HG02840 (cell line): Measurements from ENCODE around the gene KIF21B.

ENCODE experiments used
- ATAC-seq: cut with Tn5 transposase; IDR thresholded peaks from one replicate; pipeline ENCODE4 v1.9.1; 2021; ENCODE audit warnings: mild to moderate bottlenecking, moderate library complexity, moderate number of reproducible peaks; ENCODE audit not compliant: unreplicated experiment, low FRiP score

KIF21B gene

GRCh38 chr1:200998323-200998722 is 25.2 kb downstream of the KIF21B start:
- ATAC-seq: no peak

DNA sequence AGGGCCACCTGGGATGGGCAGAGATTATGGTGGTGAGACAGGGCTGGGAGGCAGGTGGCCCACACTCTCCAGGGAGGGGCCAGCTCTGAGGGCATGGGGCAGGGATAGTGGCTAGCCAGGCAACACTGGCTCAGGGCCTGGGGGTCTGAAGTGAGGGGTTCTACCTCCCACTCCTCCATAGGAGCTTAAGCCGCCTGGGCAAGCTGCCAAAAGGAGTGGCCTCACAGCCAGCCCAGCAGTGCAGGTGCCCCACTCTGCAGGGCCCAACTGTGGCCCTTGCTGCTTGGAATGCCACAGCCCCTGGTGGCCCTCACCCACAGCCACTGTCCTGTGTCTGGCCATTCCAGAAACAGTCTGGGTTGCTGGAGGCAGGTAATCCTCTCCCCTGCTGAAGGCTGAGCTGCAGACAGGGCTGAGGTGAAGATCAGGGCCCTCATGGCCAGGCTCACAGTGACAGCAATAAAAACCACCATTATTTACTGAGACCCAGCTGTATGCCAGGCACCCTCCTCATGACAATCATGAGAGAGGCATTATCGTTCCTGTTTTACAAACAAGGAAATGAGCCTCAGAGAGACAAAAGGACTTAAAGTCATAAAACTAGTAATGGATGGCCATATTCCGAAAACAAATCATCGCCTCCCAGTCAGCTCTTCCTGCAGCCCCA is 31.0 kb downstream of the KIF21B start:
- no peak for ATAC-seq

DNA sequence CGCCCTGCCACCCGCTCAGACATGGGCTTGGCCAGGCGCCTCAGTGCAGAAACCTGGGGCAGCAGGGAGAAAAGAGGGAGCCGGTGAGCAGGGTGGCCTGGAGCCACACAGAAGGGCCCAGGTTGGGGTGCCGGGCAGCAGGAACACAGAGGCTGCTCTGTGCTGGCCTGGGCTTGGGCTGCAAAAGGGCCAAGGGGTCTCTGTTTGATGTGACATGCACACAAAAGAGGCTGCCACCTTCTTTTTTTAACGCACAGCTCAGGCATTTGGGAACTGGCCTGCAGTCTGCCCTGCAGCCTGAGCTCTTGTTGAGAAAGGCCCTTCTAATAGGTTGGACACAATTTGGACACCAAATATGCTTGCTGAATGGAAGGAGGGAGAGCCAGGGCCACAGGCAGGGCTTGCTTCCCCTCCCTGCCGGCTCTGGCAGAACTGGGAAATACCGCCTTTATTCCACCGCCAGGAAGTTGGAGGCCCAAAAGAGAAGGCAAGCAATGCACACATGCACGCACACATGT is 32.4 kb downstream of the KIF21B start:
- ATAC-seq: no peak

DNA sequence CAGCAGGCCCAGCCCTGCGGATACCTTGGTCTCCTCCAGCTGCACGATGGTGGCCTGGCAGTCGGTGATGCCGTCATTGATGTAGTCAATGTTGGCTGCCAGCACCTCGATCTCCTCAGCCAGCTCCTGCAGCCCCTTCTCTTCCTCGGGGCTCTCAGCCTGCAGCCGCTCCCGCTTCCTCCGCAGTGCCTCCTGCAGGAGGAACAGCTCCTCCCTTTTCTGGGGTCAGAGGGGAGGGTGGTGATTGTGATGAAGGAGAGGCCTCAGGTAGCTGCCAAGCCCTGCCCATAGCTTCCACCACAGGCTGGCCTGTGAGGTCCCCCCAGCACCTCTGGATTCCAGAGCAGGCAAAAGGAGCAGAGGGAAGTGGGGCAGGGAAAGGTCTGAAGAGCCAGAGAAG is 33.4 kb downstream of the KIF21B start:
- no peak for ATAC-seq

GRCh38 chr1:200989337-200989736 is 34.2 kb downstream of the KIF21B start:
- ATAC-seq: no peak

- ATAC-seq: no peak
Measured at GRCh38 chr1:200988693-200989092, 34.8 kb downstream of the KIF21B start.

DNA sequence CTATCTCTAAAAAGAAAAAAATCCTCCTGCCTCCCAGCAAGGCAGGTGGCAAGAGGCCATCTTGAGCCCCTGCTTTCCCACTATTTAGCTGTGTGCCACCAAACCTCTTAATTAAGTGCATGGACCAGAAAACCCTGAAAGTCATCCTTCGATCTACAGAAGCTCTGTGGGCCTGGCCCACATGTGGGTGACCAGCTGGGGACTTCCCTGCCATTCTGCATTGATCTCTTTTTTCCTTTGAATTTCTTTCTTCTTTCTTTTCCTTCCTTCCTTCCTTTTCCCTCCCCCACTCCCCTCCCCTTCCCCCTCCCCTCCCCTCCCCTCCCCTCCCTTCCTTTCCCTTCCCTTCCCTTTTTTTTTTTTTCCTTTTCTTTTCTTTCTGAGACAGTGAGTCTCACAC is 38.0 kb downstream of the KIF21B start:
- ATAC-seq: no peak

DNA sequence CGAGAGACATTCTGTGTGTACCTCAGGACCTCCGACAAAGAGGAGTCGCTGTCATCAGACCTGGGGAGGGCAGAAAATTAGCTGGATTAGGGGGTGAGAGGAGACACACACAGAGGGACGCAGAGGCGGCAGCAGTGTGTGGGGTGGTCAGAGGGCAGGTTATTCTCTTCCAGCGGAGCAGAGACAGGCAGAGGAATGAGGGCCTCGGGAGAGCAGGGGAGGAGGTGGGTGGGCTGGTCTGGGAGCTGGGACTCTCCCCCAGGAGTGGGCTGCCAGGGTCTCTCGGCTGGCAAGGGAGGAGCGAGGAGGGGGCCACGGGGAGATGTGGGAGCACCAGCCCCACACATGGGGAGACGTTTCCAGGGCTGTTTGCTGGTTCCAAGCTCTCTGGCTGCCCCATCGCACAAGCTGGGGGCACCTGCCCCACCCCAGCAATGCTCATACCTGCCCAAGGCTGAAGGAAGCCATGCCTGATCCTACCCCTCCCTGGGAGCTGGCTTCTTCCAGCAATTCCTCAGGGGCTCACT is 40.4 kb downstream of the KIF21B start:
- ATAC-seq: no peak

DNA sequence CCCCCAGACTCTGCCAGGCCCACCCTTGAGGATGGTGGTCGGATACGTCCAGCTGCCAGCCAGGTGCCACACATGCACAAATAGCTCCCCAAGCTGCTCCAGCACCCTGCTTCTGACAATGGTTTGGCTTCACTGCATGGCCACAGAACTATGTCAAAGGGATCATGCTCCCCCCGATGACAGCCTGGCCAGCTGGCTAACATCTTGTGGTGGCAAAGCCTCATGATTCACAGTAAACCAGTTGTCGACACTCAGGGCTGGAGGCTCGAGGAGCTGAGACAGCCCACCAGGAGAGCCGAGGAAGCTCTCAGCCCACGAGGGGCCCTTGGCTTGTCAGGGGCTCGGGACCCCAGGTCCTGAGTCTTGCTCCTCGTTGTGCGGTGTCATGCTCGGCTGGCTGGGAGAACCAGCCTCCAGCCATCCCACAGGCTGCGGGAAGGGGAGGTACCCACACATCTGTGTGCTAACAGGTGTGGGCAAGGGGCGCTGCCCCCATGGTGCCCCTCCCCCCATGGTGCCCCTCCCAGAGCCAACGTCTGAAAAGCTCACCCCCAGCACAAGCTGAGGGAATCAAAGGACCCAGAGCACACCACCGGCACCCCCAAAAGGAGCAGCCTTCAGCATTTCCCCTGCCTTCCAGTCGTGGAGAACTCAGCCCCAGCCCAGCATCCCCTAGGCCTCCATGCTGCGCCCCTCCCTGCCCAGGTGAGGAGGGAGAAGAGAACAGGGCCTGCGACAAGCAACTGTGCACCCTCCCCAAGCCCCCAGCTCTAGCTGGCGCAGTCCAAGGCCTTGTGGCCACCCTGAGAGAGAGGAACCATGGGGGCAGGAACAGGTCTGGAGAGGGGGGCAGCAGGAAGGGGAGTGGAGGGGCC is 41.2 kb downstream of the KIF21B start:
- ATAC-seq: no peak

DNA sequence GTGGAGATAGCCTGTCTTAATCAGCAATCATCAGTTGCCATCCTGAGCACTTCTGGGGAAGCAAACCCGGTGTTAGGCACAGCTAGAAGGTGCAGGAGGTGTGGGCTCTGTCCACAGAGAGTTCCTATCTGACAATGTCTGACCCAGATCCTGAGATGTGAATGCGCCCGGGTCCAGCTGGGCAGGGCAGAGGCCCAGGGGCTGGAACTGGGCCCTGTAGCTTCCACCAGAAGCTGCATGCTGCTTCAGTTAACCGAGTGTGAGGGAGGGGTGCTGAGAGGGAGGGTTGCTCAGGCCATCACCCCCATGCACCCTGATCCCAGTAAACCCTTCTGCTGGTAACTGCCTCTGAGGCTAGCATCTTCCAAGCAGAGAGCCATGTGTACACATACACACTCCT is 42.2 kb downstream of the KIF21B start:
- ATAC-seq: no peak

GRCh38 chr1:200980873-200981272 is 42.6 kb downstream of the KIF21B start:
- ATAC-seq: no peak

- ATAC-seq: no peak
Measured at GRCh38 chr1:200980452-200980772, 43.1 kb downstream of the KIF21B start.

DNA sequence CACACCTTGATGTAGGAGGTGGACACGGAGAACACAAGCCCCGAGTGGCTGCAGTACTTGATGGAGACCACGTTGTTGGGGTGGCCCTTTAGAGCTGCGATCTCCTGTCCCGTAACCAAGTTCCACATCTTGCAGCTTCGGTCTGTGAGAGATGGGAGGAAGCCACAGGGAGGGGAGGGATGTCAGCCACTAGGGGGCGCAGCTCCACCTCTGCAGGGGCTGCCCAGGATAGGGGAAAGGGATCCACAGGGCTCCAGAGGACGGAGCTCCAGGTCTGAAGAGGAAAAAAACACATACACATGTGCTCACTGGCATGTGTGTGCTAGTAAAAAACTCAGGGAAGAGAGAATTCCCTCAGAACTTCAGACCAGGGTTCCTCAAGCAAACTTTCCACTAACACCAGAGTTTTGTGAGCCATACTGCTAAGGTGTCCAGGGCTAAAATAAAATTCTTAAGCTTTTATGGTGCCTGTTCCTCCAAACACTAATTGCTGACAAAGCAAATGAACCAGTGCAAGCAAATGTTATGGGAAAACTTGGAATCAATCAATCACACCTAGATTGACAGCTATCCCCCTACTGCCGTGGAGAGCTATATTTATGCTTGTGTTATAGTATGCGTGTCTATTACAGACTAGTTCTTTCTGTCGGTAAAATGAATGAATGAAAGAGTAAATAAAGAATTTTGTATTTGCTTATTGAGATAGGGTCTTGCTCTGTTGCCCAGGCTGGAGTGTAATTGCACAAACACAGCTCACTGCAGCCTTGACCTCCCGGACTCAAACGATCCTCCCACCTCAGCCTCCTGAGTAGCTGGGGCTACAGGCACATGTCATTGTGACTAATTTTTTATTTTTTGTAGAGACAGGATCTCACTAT is 43.7 kb downstream of the KIF21B start:
- no peak for ATAC-seq

DNA sequence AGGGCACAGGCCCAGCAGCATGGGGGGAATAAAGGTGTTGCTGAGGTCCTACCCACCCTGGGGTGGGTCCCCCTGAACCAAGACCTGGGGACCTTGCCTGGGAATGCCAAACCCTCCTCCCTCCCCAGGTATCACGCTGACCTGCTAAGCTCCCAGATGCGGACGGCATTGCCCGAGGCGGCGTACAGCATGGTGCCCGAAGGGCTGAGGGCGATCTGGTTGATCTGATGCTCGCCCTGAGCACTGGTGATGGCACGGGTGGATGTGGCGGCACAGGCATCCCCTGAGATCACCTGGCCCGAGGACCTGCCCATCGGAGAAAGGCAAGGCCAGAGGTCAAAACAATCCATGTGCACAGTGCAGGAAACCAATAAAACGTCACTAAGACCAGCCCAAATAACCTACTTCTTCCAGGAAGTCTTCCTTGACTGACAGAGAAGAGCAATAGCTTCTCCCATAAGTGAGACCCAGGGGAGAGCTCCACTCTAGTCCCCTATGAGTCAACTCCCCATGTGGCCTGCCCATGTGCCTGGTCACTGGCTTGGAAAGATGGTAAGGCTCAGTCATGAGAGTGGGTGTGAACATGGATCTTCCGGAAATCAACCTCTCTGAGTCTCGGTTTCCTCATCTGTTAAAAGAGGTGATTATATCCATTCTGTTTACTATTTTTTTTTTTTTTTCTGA is 46.3 kb downstream of the KIF21B start:
- ATAC-seq: no peak

DNA sequence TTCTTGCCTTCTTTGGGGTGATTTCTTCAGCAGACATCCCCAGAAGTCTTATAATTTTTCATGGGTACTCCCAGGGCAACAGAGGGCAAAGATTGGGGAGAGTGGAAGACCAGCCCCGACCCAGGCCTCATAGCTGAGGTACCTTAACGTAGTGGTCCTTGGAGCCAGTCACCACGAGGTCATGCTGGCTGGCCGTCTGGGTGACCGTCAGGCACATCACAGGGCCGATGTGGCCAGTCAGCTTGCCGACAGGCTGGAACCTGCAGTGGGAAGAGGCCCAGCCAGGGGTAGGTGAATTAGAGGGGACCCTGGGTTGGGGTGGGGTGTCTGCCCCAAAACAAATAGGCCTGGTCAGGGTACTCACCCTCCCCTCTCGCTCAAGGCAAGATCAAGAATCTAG is 46.9 kb downstream of the KIF21B start:
- ATAC-seq: no peak

DNA sequence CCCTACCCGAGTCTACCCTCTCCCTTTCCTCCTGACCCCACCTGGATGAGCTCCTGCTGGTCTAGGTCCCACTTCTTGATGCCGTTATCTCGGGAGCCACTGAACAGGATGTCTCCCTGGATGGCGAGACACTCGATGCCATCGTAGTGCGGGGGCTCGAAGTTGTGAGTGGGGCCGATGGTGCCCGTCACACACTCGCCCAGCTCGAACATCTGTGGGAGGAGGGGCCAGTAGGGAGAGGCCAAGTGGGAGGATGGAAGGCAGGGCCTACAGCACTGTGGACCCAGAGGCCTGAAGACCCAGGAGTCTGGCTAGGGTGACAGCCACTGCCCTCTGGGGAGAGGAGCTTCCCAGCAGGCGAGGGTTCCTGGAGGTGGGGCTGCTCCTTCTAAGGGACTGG is 48.1 kb downstream of the KIF21B start:
- ATAC-seq: no peak

DNA sequence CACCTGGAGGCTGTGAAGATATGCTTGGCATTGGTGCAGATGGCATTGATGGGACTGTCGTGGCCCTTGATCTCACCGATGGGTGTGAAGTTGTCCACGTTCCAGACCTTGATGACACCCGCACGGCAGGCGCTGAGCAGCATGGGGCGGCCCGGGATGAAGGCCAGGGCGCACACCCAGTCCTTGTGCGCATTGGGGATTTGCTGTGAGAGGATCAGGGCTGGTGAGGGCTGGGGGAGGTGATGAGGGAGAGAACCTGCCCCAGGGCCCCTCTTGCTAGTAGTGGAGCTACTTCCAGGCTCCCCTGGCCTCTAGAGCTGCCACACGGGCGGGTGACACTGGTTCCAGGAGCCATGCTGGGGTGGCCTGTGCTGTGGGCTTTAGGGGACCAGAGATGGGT is 48.8 kb downstream of the KIF21B start:
- ATAC-seq: no peak

- no peak for ATAC-seq
Measured at GRCh38 chr1:200973937-200974657, 49.4 kb downstream of the KIF21B start.

GRCh38 chr1:200972985-200973742 is 50.4 kb downstream of the KIF21B start:
- no peak for ATAC-seq
